ENCODE data around the gene PBX4. TPM values are rescaled to one million over a fixed set of nuclear protein-coding genes. Genes with fewer than 3 reads are reported as not detected.

The PBX4 gene
- total and polyA plus RNA-seq, 5 donors from 2014 or later: 4.1 to 85.3 (median 6.1) TPM

GRCh38 chr19:19636573-19637185 is 18.2 kb upstream of the PBX4 start:
- Histone ChIP-seq H3K4me1 (ENCODE audit: control insufficient read depth, insufficient read depth, low read length, poor library complexity, severe bottlenecking) (peaks cover 3% of the 10 kb centered on the region), H3K27me3 (ENCODE audit: control insufficient read depth, insufficient read depth, low read length) (no peaks in the 10 kb centered on the region), H3K27ac (ENCODE audit: insufficient read depth, low read length, poor library complexity, severe bottlenecking) (no peak overlapping the region), H3K4me3 (ENCODE audit: low read depth, low read length) (no peak overlapping the region), H3K9me3 (ENCODE audit: control insufficient read depth in 2 of 2, low read length in 2 of 2) (no peaks in the 10 kb centered on the region), H3K36me3 (ENCODE audit: control insufficient read depth, insufficient read depth, low read length) (peaks cover 71% of the 10 kb centered on the region)
- Mint-ChIP-seq H3K4me3 (no peak overlapping the region), H3K27ac (no peak overlapping the region), H3K27me3 (no peaks in the 10 kb centered on the region), H3K36me3 (peaks cover 35% of the 10 kb centered on the region), H3K9me3 (peaks cover 0 to 2% (median 0%) of the 10 kb centered on the region in 7 donors), H3K4me1 (peaks cover 0 to 41% (median 9%) of the 10 kb centered on the region in 4 donors)
- ATAC-seq (ENCODE audit: low read depth in 2 of 2): no peak
- no peak for DNase-seq

GRCh38 chr19:19635313-19635702 is 16.8 kb upstream of the PBX4 start:
- Mint-ChIP-seq H3K27me3 (no peaks in the 10 kb centered on the region), H3K4me3 (peak overlapping the region in 1 of 4 donors; percentile 35), H3K36me3 (peaks cover 35% of the 10 kb centered on the region), H3K4me1 (peaks cover 0 to 39% (median 8%) of the 10 kb centered on the region in 4 donors), H3K27ac (peak overlapping the region in 1 of 3 donors; percentile 82), H3K9me3 (peaks cover 0 to 2% (median 0%) of the 10 kb centered on the region in 7 donors)
- Histone ChIP-seq H3K4me1 (ENCODE audit: control insufficient read depth, insufficient read depth, low read length, poor library complexity, severe bottlenecking) (no peaks in the 10 kb centered on the region), H3K27me3 (ENCODE audit: control insufficient read depth, insufficient read depth, low read length) (no peaks in the 10 kb centered on the region), H3K36me3 (ENCODE audit: control insufficient read depth, insufficient read depth, low read length) (peaks cover 78% of the 10 kb centered on the region), H3K27ac (ENCODE audit: insufficient read depth, low read length, poor library complexity, severe bottlenecking) (no peak overlapping the region), H3K9me3 (ENCODE audit: control insufficient read depth in 2 of 2, low read length in 2 of 2) (no peaks in the 10 kb centered on the region), H3K4me3 (ENCODE audit: low read depth, low read length) (no peak overlapping the region)
- no peak for ATAC-seq (ENCODE audit: low read depth in 2 of 2)
- DNase-seq: no peak

DNA sequence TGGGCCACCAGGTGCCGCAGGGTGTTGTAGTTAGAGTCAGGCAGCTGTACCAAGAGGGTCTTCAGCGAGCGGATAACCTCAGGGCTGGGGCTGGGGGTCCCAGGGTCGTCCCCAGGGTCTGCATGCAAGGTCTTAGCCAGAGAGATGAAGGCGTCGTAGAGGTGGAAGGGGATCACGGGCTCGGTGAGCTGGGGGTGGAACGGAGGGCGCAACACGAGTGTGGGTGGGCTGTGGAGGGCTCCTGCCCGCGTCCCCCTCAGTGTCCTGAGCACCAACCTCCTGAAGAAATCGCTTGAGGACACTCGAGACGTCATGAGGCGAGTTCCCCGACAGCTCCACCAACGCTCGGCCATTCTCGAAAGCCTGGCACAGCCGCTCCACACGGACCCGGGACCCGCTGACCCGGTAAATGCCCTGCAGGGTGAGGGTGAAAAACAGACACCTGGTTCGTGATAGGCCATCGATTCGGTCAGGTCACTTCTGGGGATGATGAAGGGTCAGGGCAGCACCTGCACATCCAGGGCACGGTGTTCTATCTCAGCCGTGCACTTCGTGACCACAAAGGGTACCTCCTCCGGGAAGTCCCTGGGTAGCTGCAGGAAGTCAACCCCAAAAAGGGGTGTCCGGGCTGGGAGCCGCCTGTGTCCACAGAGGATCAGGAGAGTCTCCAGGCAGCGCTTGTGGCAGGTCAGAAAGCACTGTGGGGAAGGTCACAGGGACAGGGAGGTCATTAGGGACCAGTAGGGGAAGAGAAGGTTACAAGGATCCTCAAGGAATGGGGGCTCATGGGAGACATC is 16.2 kb upstream of the PBX4 start:
- peaks cover 0 to 33% (median 8%) of the 10 kb centered on the region in 4 donors for H3K4me1 Mint-ChIP-seq
- H3K27ac ChIP-seq (ENCODE audit: insufficient read depth, low read length, poor library complexity, severe bottlenecking): no peak overlapping the region
- no peaks in the 10 kb centered on the region for H3K27me3 Mint-ChIP-seq
- peak overlapping the region in 1 of 3 donors; percentile 78 for H3K27ac Mint-ChIP-seq
- peaks cover 73% of the 10 kb centered on the region for H3K36me3 ChIP-seq (ENCODE audit: control insufficient read depth, insufficient read depth, low read length)
- H3K36me3 Mint-ChIP-seq: peaks cover 35% of the 10 kb centered on the region
- ATAC-seq (ENCODE audit: low read depth in 2 of 2) (no peak), DNase-seq (no peak)
- no peaks in the 10 kb centered on the region for H3K27me3 ChIP-seq (ENCODE audit: control insufficient read depth, insufficient read depth, low read length)
- no peaks in the 10 kb centered on the region for H3K9me3 ChIP-seq (ENCODE audit: control insufficient read depth in 2 of 2, low read length in 2 of 2)
- H3K9me3 Mint-ChIP-seq: peaks cover 0 to 2% (median 0%) of the 10 kb centered on the region in 7 donors
- H3K4me3 Mint-ChIP-seq: peak overlapping the region in 1 of 4 donors; percentile 28
- no peak overlapping the region for H3K4me3 ChIP-seq (ENCODE audit: low read depth, low read length)
- H3K4me1 ChIP-seq (ENCODE audit: control insufficient read depth, insufficient read depth, low read length, poor library complexity, severe bottlenecking): no peaks in the 10 kb centered on the region

GRCh38 chr19:19633711-19634515 is 15.4 kb upstream of the PBX4 start:
- peaks cover 0 to 31% (median 8%) of the 10 kb centered on the region in 4 donors for H3K4me1 Mint-ChIP-seq
- Histone ChIP-seq H3K4me1 (ENCODE audit: control insufficient read depth, insufficient read depth, low read length, poor library complexity, severe bottlenecking) (peaks cover 1% of the 10 kb centered on the region), H3K27me3 (ENCODE audit: control insufficient read depth, insufficient read depth, low read length) (no peaks in the 10 kb centered on the region), H3K36me3 (ENCODE audit: control insufficient read depth, insufficient read depth, low read length) (peaks cover 66% of the 10 kb centered on the region), H3K4me3 (ENCODE audit: low read depth, low read length) (no peak overlapping the region), H3K9me3 (ENCODE audit: control insufficient read depth in 2 of 2, low read length in 2 of 2) (no peaks in the 10 kb centered on the region), H3K27ac (ENCODE audit: insufficient read depth, low read length, poor library complexity, severe bottlenecking) (no peak overlapping the region)
- H3K4me3 Mint-ChIP-seq: peak overlapping the region in 2 of 4 donors; percentile 43 to 77
- no peak for ATAC-seq (ENCODE audit: low read depth in 2 of 2)
- peak overlapping the region in 2 of 3 donors; percentile 78 to 93 for H3K27ac Mint-ChIP-seq
- DNase-seq: no peak
- H3K36me3 Mint-ChIP-seq: peaks cover 35% of the 10 kb centered on the region
- H3K9me3 Mint-ChIP-seq: peaks cover 0 to 2% (median 0%) of the 10 kb centered on the region in 7 donors
- no peaks in the 10 kb centered on the region for H3K27me3 Mint-ChIP-seq

- ATAC-seq (ENCODE audit: low read depth in 2 of 2) (no peak), DNase-seq (no peak)
- H3K4me1 ChIP-seq (ENCODE audit: control insufficient read depth, insufficient read depth, low read length, poor library complexity, severe bottlenecking): peaks cover 6% of the 10 kb centered on the region
- Mint-ChIP-seq H3K27ac (peak overlapping the region in 1 of 3 donors; percentile 10), H3K4me1 (peaks cover 0 to 34% (median 7%) of the 10 kb centered on the region in 4 donors), H3K4me3 (peak overlapping the region in 2 of 4 donors; percentile 38 to 77), H3K9me3 (peaks cover 0 to 2% (median 0%) of the 10 kb centered on the region in 7 donors), H3K27me3 (no peaks in the 10 kb centered on the region), H3K36me3 (peaks cover 32% of the 10 kb centered on the region)
- peaks cover 57% of the 10 kb centered on the region for H3K36me3 ChIP-seq (ENCODE audit: control insufficient read depth, insufficient read depth, low read length)
- H3K27me3 ChIP-seq (ENCODE audit: control insufficient read depth, insufficient read depth, low read length): no peaks in the 10 kb centered on the region
- H3K4me3 ChIP-seq (ENCODE audit: low read depth, low read length): no peak overlapping the region
- H3K9me3 ChIP-seq (ENCODE audit: control insufficient read depth in 2 of 2, low read length in 2 of 2): no peaks in the 10 kb centered on the region
- H3K27ac ChIP-seq (ENCODE audit: insufficient read depth, low read length, poor library complexity, severe bottlenecking): no peak overlapping the region
Observed at GRCh38 chr19:19632661-19633060, 14.2 kb upstream of the PBX4 start.

GRCh38 chr19:19631346-19631745 is 12.9 kb upstream of the PBX4 start:
- Mint-ChIP-seq H3K9me3 (peaks cover 0 to 2% (median 0%) of the 10 kb centered on the region in 7 donors), H3K4me1 (peaks cover 1 to 41% (median 16%) of the 10 kb centered on the region in 4 donors), H3K27me3 (no peaks in the 10 kb centered on the region), H3K4me3 (peak overlapping the region in 1 of 4 donors; percentile 84), H3K36me3 (peaks cover 36% of the 10 kb centered on the region), H3K27ac (peak overlapping the region in 1 of 3 donors; percentile 52)
- H3K4me1 ChIP-seq (ENCODE audit: control insufficient read depth, insufficient read depth, low read length, poor library complexity, severe bottlenecking): peaks cover 19% of the 10 kb centered on the region
- no peaks in the 10 kb centered on the region for H3K9me3 ChIP-seq (ENCODE audit: control insufficient read depth in 2 of 2, low read length in 2 of 2)
- H3K36me3 ChIP-seq (ENCODE audit: control insufficient read depth, insufficient read depth, low read length): peaks cover 46% of the 10 kb centered on the region
- H3K4me3 ChIP-seq (ENCODE audit: low read depth, low read length): no peak overlapping the region
- DNase-seq (no peak), ATAC-seq (ENCODE audit: low read depth in 2 of 2) (no peak)
- no peak overlapping the region for H3K27ac ChIP-seq (ENCODE audit: insufficient read depth, low read length, poor library complexity, severe bottlenecking)
- no peaks in the 10 kb centered on the region for H3K27me3 ChIP-seq (ENCODE audit: control insufficient read depth, insufficient read depth, low read length)

- Mint-ChIP-seq H3K36me3 (peaks cover 34% of the 10 kb centered on the region), H3K27me3 (no peaks in the 10 kb centered on the region), H3K9me3 (peaks cover 0 to 2% (median 0%) of the 10 kb centered on the region in 7 donors), H3K4me3 (peak overlapping the region in 3 of 4 donors; percentile 45 to 84 (median 68)), H3K4me1 (peaks cover 5 to 46% (median 20%) of the 10 kb centered on the region in 4 donors), H3K27ac (peak overlapping the region in 1 of 3 donors; percentile 95)
- peaks cover 40% of the 10 kb centered on the region for H3K36me3 ChIP-seq (ENCODE audit: control insufficient read depth, insufficient read depth, low read length)
- H3K27me3 ChIP-seq (ENCODE audit: control insufficient read depth, insufficient read depth, low read length): no peaks in the 10 kb centered on the region
- H3K27ac ChIP-seq (ENCODE audit: insufficient read depth, low read length, poor library complexity, severe bottlenecking): no peak overlapping the region
- H3K4me1 ChIP-seq (ENCODE audit: control insufficient read depth, insufficient read depth, low read length, poor library complexity, severe bottlenecking): peaks cover 26% of the 10 kb centered on the region
- no peak overlapping the region for H3K4me3 ChIP-seq (ENCODE audit: low read depth, low read length)
- DNase-seq: no peak
- no peak for ATAC-seq (ENCODE audit: low read depth in 2 of 2)
- H3K9me3 ChIP-seq (ENCODE audit: control insufficient read depth in 2 of 2, low read length in 2 of 2): no peaks in the 10 kb centered on the region
Observed at GRCh38 chr19:19630426-19630825, 11.9 kb upstream of the PBX4 start.

Data from CD4-positive, CD25-positive, alpha-beta regulatory T cell (primary cell).